ENCODE measurements around the gene LILRB3.
A peak's percentile ranks its signal among the peaks of the same experiment; 100 is the strongest.
"Not testable (repeated sequence)": the region's sequence is repeated elsewhere in the genome, so short reads cannot be mapped to it uniquely, and the experiment has no call there.

Gene LILRB3

GRCh38 chr19:54209058-54209810 is 13.6 kb downstream of the LILRB3 start:
- DNase-seq: no peak

GRCh38 chr19:54208784-54209057 is 14.1 kb downstream of the LILRB3 start:
- DNase-seq: no peak

- DNase-seq: peak; percentile 57 to 89
These were observed 14.6 kb downstream of the LILRB3 start for GRCh38 chr19:54207983-54208783.

GRCh38 chr19:54207676-54207982 is 15.2 kb downstream of the LILRB3 start:
- DNase-seq: no peak

GRCh38 chr19:54207193-54207592 is 15.6 kb downstream of the LILRB3 start:
- DNase-seq: not testable (repeated sequence)

- no peak for DNase-seq
These were observed 16.0 kb downstream of the LILRB3 start for GRCh38 chr19:54206831-54207177.

GRCh38 chr19:54206030-54206830 is 16.6 kb downstream of the LILRB3 start:
- DNase-seq: no peak

GRCh38 chr19:54204767-54205468 is 17.9 kb downstream of the LILRB3 start:
- DNase-seq: no peak

- no peak for DNase-seq
These were observed 19.6 kb downstream of the LILRB3 start for GRCh38 chr19:54203151-54203611.

- no peak for DNase-seq
These were observed 20.8 kb downstream of the LILRB3 start for GRCh38 chr19:54201980-54202379.

- DNase-seq: no peak
These were observed 21.6 kb downstream of the LILRB3 start for GRCh38 chr19:54201172-54201701.

GRCh38 chr19:54199401-54199800 is 23.4 kb downstream of the LILRB3 start:
- no peak for DNase-seq

- DNase-seq: no peak
These were observed 25.7 kb downstream of the LILRB3 start for GRCh38 chr19:54197121-54197520.

GRCh38 chr19:54196536-54196935 is 26.3 kb downstream of the LILRB3 start:
- DNase-seq: no peak

GRCh38 chr19:54194463-54194862 is 28.3 kb downstream of the LILRB3 start:
- DNase-seq: not testable (repeated sequence)

GRCh38 chr19:54193011-54193410 is 29.8 kb downstream of the LILRB3 start:
- no peak for DNase-seq

- no peak for DNase-seq
These were observed 30.9 kb downstream of the LILRB3 start for GRCh38 chr19:54191811-54192453.

- no peak for DNase-seq
These were observed 31.6 kb downstream of the LILRB3 start, which contains the start of gene TSEN34 for GRCh38 chr19:54191011-54191810. TSS of gene TSEN34 (plus strand) at chr19:54191308. CDS start at chr19:54191365, 57 bp downstream.

- peak; percentile 100 for DNase-seq
These were observed 32.2 kb downstream of the LILRB3 start for GRCh38 chr19:54190503-54191010.

GRCh38 chr19:54189735-54190502 is 32.9 kb downstream of the LILRB3 start:
- peak; percentile 100 for DNase-seq

Data from CD4-positive, alpha-beta T cell treated with Interleukin-4 for 1 hour (primary cell).